ENCODE data around the gene PRTG. TPM values are rescaled to one million over a fixed set of nuclear protein-coding genes. Genes with fewer than 3 reads are reported as not detected.

PRTG gene
- polyA plus RNA-seq, 3 donors: not detected

DNA sequence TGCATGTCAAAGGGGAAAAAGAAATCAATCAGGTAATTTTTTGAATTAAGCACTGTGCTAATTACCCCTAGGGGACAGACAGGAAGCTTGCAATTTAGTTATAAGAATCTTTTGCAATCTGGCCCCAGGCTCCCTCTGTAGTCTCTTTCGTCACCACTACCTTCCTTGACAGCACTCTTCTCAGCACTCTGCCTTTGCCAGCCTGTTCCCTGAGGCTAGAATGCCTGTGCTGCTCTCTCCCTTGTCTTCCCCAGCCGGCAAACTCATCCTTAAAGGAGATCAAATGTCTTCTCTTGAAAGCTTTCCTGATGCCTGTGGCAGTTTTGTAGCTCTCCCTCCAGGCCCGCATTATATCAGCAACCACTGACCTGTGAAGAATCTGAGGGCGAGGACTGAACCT is 32.4 kb upstream of the PRTG start:
- Histone ChIP-seq H3K27me3 (ENCODE audit: control insufficient read depth in 2 of 2, insufficient read depth in 2 of 2, low read length in 2 of 2) (no peaks in the 10 kb centered on the region), H3K4me2 (replicated peaks; ENCODE audit: extremely low read depth, low read length, poor library complexity, severe bottlenecking) (no peak overlapping the region), H3K4me1 (ENCODE audit: control insufficient read depth in 1 of 2, insufficient read depth in 2 of 2, low read length in 2 of 2) (no peaks in the 10 kb centered on the region), H4K20me1 (ENCODE audit: insufficient read depth, low read length) (no peaks in the 10 kb centered on the region), H3K27ac (ENCODE audit: low read depth in 1 of 2, low read length in 2 of 2) (no peak overlapping the region), H3K9ac (ENCODE audit: insufficient read depth, low read length, poor library complexity, severe bottlenecking) (no peak overlapping the region), H3K79me2 (ENCODE audit: insufficient read depth, low read length) (no peaks in the 10 kb centered on the region), H2AFZ (ENCODE audit: insufficient read depth, low read depth, low read length, poor library complexity, severe bottlenecking) (no peak overlapping the region), H3K4me3 (replicated peaks in 1 of 3; ENCODE audit: low read depth in 2 of 3, low read length in 3 of 3) (no peak overlapping the region), H3K36me3 (replicated peaks in 1 of 2; ENCODE audit: control insufficient read depth in 1 of 2, insufficient read depth in 2 of 2, low read length in 2 of 2) (no peaks in the 10 kb centered on the region), H3K9me3 (replicated peaks in 1 of 2; ENCODE audit: control insufficient read depth in 1 of 2, insufficient read depth in 1 of 2, low read length in 2 of 2) (no peaks in the 10 kb centered on the region)
- no peak for DNase-seq
- H3K4me3 Mint-ChIP-seq: no peak overlapping the region
- H3K36me3 Mint-ChIP-seq: no peaks in the 10 kb centered on the region
- TF ChIP-seq, protein P1, sequence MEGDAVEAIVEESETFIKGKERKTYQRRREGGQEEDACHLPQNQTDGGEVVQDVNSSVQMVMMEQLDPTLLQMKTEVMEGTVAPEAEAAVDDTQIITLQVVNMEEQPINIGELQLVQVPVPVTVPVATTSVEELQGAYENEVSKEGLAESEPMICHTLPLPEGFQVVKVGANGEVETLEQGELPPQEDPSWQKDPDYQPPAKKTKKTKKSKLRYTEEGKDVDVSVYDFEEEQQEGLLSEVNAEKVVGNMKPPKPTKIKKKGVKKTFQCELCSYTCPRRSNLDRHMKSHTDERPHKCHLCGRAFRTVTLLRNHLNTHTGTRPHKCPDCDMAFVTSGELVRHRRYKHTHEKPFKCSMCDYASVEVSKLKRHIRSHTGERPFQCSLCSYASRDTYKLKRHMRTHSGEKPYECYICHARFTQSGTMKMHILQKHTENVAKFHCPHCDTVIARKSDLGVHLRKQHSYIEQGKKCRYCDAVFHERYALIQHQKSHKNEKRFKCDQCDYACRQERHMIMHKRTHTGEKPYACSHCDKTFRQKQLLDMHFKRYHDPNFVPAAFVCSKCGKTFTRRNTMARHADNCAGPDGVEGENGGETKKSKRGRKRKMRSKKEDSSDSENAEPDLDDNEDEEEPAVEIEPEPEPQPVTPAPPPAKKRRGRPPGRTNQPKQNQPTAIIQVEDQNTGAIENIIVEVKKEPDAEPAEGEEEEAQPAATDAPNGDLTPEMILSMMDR (IDR thresholded peaks at IDR 0.05): no peak
- H3K27ac Mint-ChIP-seq: no peak overlapping the region
- H3K27me3 Mint-ChIP-seq (ENCODE audit: low read depth in 3 of 3): peaks cover 0 to 5% (median 1%) of the 10 kb centered on the region in 3 donors
- H3K4me1 Mint-ChIP-seq: peaks cover 7% of the 10 kb centered on the region
- 21% methylated on average over 1 of the region's 4 CpGs for WGBS (ENCODE audit: insufficient coverage)
- H3K9me3 Mint-ChIP-seq: peaks cover 3 to 5% (median 5%) of the 10 kb centered on the region in 7 donors
- intact Hi-C loops (cut with micrococcal nuclease): no loop called here

DNA sequence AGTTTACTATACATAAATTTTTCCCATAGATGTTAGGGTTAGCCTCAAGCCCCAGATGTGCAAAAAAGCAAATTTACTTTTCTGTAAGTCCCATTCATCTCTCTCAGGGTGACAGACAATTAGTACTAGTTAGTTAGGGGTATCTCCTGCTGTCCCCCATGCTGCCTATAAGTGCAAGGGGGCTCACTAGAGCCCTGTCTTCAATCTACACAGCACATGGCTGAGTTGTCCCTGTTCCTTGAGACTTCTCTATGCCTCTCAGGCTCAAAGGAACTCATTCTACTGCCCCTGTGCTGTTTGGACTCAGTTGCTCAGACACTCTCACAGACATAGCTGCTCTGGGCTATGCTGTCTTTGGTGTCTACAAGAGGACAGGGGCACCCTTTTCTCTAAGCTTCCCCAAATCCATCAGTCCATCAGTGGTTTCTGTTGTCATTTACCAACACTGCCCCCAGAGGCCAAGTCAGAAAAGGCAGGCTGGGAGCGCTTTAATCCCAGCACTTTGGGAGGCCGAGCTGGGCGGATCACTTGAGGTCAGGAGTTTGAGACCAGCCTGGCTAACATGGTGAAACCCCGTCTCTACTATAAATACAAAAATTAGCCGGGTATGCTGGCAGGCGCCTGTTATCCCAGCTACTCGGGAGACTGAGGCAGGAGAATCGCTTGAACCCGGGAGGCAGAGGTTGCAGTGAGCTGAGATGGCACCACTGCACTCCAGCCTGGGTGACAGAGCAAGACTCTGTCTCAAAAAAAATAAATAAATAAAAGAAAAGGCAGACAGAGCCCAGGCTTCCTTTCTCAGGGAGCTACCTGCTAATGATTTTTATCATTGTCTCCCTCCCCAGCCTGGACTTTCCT is 31.4 kb upstream of the PRTG start:
- Histone ChIP-seq H3K4me1 (ENCODE audit: control insufficient read depth in 1 of 2, insufficient read depth in 2 of 2, low read length in 2 of 2) (no peaks in the 10 kb centered on the region), H4K20me1 (ENCODE audit: insufficient read depth, low read length) (no peaks in the 10 kb centered on the region), H3K27ac (ENCODE audit: low read depth in 1 of 2, low read length in 2 of 2) (no peak overlapping the region), H2AFZ (ENCODE audit: insufficient read depth, low read depth, low read length, poor library complexity, severe bottlenecking) (no peak overlapping the region), H3K9ac (ENCODE audit: insufficient read depth, low read length, poor library complexity, severe bottlenecking) (no peak overlapping the region), H3K79me2 (ENCODE audit: insufficient read depth, low read length) (no peaks in the 10 kb centered on the region), H3K4me2 (replicated peaks; ENCODE audit: extremely low read depth, low read length, poor library complexity, severe bottlenecking) (no peak overlapping the region), H3K36me3 (replicated peaks in 1 of 2; ENCODE audit: control insufficient read depth in 1 of 2, insufficient read depth in 2 of 2, low read length in 2 of 2) (no peaks in the 10 kb centered on the region), H3K27me3 (ENCODE audit: control insufficient read depth in 2 of 2, insufficient read depth in 2 of 2, low read length in 2 of 2) (no peaks in the 10 kb centered on the region), H3K4me3 (replicated peaks in 1 of 3; ENCODE audit: low read depth in 2 of 3, low read length in 3 of 3) (no peak overlapping the region), H3K9me3 (replicated peaks in 1 of 2; ENCODE audit: control insufficient read depth in 1 of 2, insufficient read depth in 1 of 2, low read length in 2 of 2) (no peaks in the 10 kb centered on the region)
- peak in 2 of 3 donors; percentile 7 to 19 for DNase-seq
- intact Hi-C loops (cut with micrococcal nuclease): no loop called here
- Mint-ChIP-seq H3K9me3 (peaks cover 0 to 2% (median 0%) of the 10 kb centered on the region in 7 donors), H3K36me3 (no peaks in the 10 kb centered on the region), H3K4me3 (no peak overlapping the region), H3K4me1 (peaks cover 3% of the 10 kb centered on the region), H3K27ac (no peak overlapping the region), H3K27me3 (ENCODE audit: low read depth in 3 of 3) (peaks cover 1 to 5% (median 1%) of the 10 kb centered on the region in 3 donors)
- TF ChIP-seq, protein P1 (IDR thresholded peaks at IDR 0.05): peak; percentile 86
- WGBS (ENCODE audit: insufficient coverage): 74% methylated on average over 3 of the region's 9 CpGs
